Bronchial epithelial cell (primary cell): Measurements from ENCODE around the gene SETD4. TPM values are rescaled to one million over a fixed set of nuclear protein-coding genes. Genes with fewer than 3 reads are reported as not detected.
A peak's percentile ranks its signal among the peaks of the same experiment; 100 is the strongest.

Experiments used
- DNase-seq: peaks from one replicate; pipeline ENCODE4 v3.0.0-alpha.2; 2010; ENCODE audit warnings: low read depth
- FAIRE-seq: peaks from 2 replicates; lab custom pipeline; 2011; peaks lifted over from hg19 to GRCh38; lab: Jason Lieb, UNC
- H3K27me3 ChIP-seq: 2 replicates; pipeline ENCODE4 v1.5.1; 2011; ENCODE audit warnings: low read length; ENCODE audit not compliant: control insufficient read depth, insufficient read depth
- H3K36me3 ChIP-seq: 2 replicates; pipeline ENCODE4 v1.5.1; 2011; ENCODE audit warnings: low read length; ENCODE audit not compliant: control insufficient read depth, insufficient read depth
- H3K4me3 ChIP-seq: 2 replicates; pipeline ENCODE4 v1.5.1; 2011; ENCODE audit warnings: mild to moderate bottlenecking, low read depth, low read length, control low read depth
- CTCF ChIP-seq: IDR thresholded peaks from 2 replicates; pipeline ENCODE4 v1.5.1; 2011; ENCODE audit warnings: mild to moderate bottlenecking, moderate library complexity, low read length, control low read depth, inconsistent platforms; ENCODE audit not compliant: insufficient read depth, severe bottlenecking
- total RNA-seq: library from RNA; depleted of rRNA; stranded (reverse); fragments of >200 nt; gene quantifications from 2 replicates; pipeline ENCODE4 v1.2.1, GENCODE V29; 2014

The SETD4 gene
- total RNA-seq, 1 donor from 2014 or later = 16.6 TPM

- no peak for DNase-seq
- no peak for FAIRE-seq
- H3K27me3 ChIP-seq = no peaks in the 10 kb centered on the region
- no peak for TF ChIP-seq CTCF
- no peaks in the 10 kb centered on the region for H3K36me3 ChIP-seq
- no peak overlapping the region for H3K4me3 ChIP-seq
Measured at GRCh38 chr21:36082237-36082664, 21.9 kb upstream of the SETD4 start.

- peak; percentile 97 for DNase-seq
- no peak for TF ChIP-seq CTCF
- Histone ChIP-seq H3K27me3 (no peaks in the 10 kb centered on the region), H3K36me3 (no peaks in the 10 kb centered on the region), H3K4me3 (no peak overlapping the region)
- no peak for FAIRE-seq
Measured at GRCh38 chr21:36080386-36080785, 20.1 kb upstream of the SETD4 start.

GRCh38 chr21:36079671-36080070 is 19.3 kb upstream of the SETD4 start:
- Histone ChIP-seq H3K27me3 (no peaks in the 10 kb centered on the region), H3K36me3 (no peaks in the 10 kb centered on the region), H3K4me3 (no peak overlapping the region)
- FAIRE-seq = no peak
- no peak for TF ChIP-seq CTCF
- no peak for DNase-seq

GRCh38 chr21:36079010-36079649 is 18.8 kb upstream of the SETD4 start:
- no peak for TF ChIP-seq CTCF
- H3K36me3 ChIP-seq = no peaks in the 10 kb centered on the region
- DNase-seq = no peak
- no peak overlapping the region for H3K4me3 ChIP-seq
- FAIRE-seq = no peak
- no peaks in the 10 kb centered on the region for H3K27me3 ChIP-seq

- DNase-seq (no peak), FAIRE-seq (no peak)
- TF ChIP-seq CTCF = no peak
- Histone ChIP-seq H3K27me3 (no peaks in the 10 kb centered on the region), H3K4me3 (no peak overlapping the region), H3K36me3 (no peaks in the 10 kb centered on the region)
Measured at GRCh38 chr21:36077758-36078157, 17.4 kb upstream of the SETD4 start.
